HG02623 (cell line): Measurements from ENCODE around the gene C19orf67.
"Not testable (repeated sequence)": the region's sequence is repeated elsewhere in the genome, so short reads cannot be mapped to it uniquely, and the experiment has no call there.

Source experiments
- ATAC-seq: cut with Tn5 transposase; IDR thresholded peaks from one replicate; pipeline ENCODE4 v1.9.1; 2021; ENCODE audit warnings: moderate library complexity; ENCODE audit not compliant: unreplicated experiment

Gene C19orf67

GRCh38 chr19:14058182-14059092 is 27.1 kb downstream of the C19orf67 start:
- ATAC-seq: no peak

- no peak for ATAC-seq
These were observed 28.7 kb downstream of the C19orf67 start for GRCh38 chr19:14056741-14057356.

- no peak for ATAC-seq
These were observed 29.4 kb downstream of the C19orf67 start for GRCh38 chr19:14056069-14056666.

DNA sequence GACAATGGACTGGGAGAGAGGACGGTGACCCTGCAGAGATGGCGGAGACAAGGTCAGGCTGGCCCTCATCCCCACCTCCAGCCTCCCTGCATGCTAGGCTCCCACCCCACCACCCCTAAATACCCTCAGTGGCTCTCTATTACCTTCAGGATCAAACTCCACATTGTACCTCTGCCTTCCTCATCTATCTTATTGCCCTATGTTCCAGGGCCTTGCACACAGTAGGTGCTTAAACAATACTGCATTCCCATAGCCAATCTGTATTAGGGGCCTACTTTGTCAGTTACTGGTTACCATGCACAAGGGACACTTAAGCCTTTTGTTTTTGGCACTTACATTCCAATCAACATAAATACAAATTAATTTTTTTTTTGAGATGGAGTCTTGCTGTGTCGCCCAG is 30.2 kb downstream of the C19orf67 start:
- ATAC-seq: no peak

DNA sequence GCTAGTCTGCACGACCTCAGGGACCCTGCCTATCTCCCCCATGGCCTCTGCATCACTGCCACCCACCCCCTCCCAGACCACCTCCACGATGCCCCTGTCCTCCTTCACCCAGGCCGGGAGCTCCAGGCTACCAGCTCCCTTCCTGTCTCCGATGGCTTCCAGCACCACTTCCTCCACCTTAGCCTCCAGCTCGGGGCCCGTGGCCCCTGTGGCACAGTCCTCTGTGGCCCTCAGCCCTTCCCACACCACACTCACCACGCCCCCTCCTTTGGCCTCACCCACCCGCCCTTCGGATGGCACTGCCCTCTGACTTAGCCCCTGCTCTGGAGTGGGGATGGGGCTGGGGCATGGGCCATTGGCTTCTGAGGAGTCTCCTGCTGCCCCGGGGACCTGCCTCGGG is 30.9 kb downstream of the C19orf67 start:
- ATAC-seq: no peak

GRCh38 chr19:14054099-14054498 is 31.5 kb downstream of the C19orf67 start:
- no peak for ATAC-seq

DNA sequence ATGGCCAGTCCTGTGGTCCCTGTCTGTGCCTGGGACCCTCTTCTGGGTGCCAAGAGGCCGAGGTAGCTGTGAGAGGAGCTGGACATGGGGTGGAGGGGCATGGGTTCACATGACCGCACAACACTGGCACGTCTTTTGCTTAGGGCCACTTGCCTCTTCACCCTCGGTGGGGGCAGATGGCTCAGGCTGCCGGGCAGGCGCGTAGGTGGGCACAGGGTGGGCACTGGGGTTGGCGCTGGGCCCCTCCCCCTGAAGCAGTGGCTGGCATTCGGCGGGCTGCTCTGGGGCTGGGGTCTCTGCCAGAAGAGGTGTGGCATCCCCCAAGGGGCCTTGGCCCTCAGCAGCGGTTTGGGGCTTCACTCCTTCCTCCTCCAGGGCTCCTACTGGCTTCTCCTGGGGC is 32.1 kb downstream of the C19orf67 start:
- ATAC-seq: no peak

DNA sequence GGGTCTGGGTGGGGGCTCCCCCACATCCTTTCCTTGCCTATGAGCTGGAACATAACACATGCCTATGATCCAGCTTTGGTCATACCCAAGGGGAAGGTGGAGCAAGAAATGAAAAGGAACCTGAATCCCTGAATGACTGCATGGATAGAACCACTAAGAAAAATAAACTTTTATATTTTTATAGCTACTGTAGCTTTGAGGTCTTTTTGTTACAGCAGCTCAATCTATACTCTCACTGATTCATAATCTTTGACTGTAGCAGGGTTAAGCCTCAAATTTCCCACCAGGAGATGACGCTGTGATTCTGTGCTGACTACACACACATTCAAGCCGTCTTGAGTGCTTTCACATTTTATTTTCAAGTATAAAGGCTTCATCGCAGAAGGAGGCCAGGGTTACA is 32.6 kb downstream of the C19orf67 start:
- ATAC-seq: no peak

- ATAC-seq: no peak
These were observed 33.1 kb downstream of the C19orf67 start for GRCh38 chr19:14052470-14052869.

DNA sequence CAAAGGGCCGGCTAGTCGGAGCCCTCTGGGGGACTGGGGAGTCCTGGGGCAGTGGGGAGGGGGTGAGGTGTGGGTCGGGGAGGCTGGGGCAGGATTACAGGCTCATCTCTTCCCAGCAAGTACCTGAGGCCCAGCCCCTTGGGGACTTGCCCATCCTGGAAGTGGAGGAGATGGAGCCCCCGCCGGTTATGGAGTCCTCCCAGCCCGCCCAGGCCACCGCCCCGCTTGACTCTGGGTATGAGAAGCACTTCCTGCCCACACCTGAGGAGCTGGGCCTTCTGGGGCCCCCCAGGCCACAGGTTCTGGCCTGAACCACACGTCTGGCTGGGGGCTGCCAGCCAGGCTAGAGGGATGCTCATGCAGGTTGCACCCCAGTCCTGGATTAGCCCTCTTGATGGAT is 33.6 kb downstream of the C19orf67 start:
- no peak for ATAC-seq

- ATAC-seq: not testable (repeated sequence)
These were observed 34.6 kb downstream of the C19orf67 start for GRCh38 chr19:14050961-14051360.

- no peak for ATAC-seq
These were observed 35.1 kb downstream of the C19orf67 start for GRCh38 chr19:14050512-14050911.

GRCh38 chr19:14048443-14049153 is 37.0 kb downstream of the C19orf67 start:
- no peak for ATAC-seq

DNA sequence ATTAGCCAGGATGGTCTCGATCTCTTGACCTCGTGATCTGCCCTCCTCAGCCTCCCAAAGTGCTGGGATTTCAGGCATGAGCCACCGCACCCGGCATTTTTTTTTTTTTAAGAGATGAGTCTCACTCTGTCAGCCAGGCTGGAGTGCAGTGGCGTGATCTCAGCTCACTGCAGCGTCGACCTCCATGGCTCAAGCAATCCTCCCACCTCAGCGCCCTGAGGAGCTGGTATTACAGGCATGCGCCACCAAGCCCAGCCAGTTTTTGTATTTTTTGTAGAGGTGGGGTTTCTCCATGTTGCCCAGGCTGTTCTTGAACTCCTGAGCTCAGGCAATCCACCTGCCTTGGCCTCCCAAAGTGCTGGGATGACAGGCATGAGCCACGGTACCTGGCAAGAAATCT is 37.7 kb downstream of the C19orf67 start:
- not testable (repeated sequence) for ATAC-seq

DNA sequence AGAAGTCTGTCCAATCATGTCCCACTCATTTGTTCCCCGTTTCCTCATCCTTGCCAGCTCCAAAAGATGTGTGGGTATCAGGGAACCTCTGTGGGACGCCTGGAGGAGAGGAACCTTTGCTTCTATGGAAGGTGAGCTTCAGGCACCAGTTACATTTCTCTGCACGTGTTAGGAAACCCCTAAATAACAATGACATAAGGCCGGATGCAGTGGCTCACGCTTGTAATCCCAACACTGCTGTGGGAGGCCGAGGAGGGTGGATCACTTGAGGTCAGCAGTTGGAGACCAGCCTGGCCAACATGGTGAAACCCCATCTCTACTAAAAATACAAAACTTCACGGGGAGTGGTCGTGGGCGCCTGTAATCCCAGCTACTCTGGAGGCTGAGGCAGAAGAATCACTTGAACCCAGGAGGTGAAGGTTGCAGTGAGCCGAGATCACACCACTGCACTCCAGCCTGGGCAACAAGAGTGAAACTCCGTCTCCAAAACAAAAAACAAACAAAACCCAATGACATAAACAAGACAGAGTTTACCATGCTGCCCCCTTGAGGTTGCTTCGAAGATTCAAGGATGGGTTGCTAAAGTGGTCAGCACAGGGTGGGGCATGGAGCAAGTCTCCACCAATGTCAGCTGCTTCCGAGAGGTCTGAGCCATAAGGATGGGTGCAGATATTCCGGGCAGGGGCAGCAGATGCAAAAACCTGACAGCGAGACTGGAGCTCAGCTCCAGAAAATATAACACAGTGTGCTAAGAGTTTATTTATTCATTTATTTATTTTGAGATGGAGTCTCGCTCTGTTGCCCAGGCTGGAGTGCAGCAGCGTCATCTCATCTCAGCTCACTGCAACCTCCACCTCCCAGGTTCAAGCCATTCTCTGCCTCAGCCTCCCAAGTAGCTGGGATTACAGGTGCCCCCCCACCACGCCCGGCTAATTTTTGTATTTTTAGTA is 42.6 kb downstream of the C19orf67 start:
- not testable (repeated sequence) for ATAC-seq

DNA sequence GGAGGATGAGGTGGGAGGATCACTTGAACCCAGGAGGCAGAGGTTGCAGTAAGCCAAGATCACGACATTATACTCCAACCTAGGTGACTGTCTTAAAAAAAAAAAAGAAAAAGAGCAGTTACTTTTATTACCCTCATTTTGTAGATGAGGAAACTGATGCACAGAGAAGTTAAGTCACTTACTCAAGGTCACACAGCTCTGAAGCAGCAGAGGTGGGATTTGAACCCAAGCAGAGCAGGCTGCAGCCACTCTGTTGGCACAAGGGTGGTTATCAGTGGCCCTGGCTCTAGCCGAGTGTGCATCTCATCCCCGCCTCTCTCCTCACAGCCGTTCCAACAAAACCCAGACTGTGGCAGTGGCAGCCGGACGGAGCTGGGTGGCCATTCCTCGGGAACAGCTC is 46.4 kb downstream of the C19orf67 start:
- ATAC-seq: no peak

DNA sequence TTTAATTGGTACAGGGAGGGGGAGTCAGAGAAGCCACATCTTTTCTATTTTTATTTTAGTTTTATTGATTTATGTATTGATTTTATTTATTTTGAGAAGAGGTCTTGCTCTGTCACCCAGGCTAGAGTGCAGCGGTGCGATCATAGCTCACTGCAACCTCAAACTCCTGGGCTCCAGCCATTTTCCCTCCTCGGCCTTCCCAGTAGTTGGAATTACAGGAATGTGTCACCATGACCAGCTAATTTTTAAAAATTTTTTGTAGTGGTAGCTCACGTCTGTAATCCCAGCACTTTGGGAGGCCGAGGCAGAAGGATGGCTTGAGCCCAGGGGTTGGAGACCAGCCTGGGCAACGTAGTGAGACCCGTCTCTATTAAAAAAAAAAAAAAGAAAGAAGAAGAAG is 49.9 kb downstream of the C19orf67 start:
- ATAC-seq: no peak

DNA sequence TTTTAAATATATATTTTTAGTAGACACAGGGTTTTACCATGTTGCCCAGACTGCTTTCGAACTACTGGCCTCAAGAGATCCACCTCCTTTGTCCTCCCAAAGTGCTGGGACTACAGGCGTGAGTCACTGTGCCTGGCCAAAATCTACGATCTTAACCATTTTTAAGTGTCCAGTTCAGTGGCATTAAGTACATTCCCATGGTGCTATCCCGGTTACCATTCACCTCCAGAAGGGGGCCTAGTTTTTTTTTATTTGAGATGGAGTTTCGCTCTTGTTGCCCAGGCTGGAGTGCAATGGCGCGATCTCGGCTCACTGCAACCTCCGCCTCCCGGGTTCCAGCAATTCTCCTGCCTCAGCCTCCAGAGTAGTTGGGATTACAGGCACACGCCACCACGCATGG is 50.4 kb downstream of the C19orf67 start:
- ATAC-seq: not testable (repeated sequence)

DNA sequence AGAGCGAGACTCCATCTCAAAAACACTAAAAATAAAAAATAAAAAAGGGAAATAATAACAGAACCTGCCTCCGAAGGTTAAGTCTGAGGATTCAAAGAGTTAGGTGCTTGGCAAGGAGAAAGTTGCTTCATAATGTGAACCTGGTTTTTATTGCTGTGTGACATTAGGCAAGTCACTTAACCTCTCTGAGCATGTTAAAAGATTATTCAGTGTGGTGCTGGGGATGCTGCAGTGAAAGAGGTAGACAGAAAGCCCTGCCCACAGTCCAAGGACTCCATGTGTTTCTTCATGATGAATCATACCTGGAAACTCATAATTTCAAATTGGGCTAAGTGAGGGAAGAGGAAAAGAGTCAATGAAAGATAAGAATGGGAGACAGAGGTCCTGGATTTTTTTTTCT is 51.6 kb downstream of the C19orf67 start:
- no peak for ATAC-seq
